Measurements from ENCODE around the gene CD81. TPM values are rescaled to one million over a fixed set of nuclear protein-coding genes. Genes with fewer than 3 reads are reported as not detected.
A peak's percentile ranks its signal among the peaks of the same experiment; 100 is the strongest.

CD81 gene
- total RNA-seq, 6 donors from 2014 or later: 398 to 1,053 (median 787) TPM

GRCh38 chr11:2398664-2399355 is 21.7 kb downstream of the CD81 start:
- ATAC-seq (ENCODE audit: low FRiP score in 2 of 2): no peak
- peak overlapping the region; percentile 94 to 100 (median 98) for H3K27ac ChIP-seq
- peak overlapping the region in 1 of 4 donors; percentile 72 for H3K4me3 ChIP-seq
- H3K9me3 ChIP-seq: no peaks in the 10 kb centered on the region
- no peak for DNase-seq
- peaks cover 25 to 70% (median 61%) of the 10 kb centered on the region in 4 donors for H3K36me3 ChIP-seq
- WGBS, 2 donors: 20 to 72% methylated on average over 1 to 7 of the region's 7 CpGs
- TF ChIP-seq POLR2A (IDR thresholded peaks at IDR 0.05): no peak
- TF ChIP-seq EP300 (IDR thresholded peaks at IDR 0.05): no peak
- H3K27me3 ChIP-seq: no peaks in the 10 kb centered on the region
- H3K4me1 ChIP-seq: peaks cover 23 to 33% (median 25%) of the 10 kb centered on the region in 4 donors

GRCh38 chr11:2399488-2400068 is 22.5 kb downstream of the CD81 start:
- H3K9me3 ChIP-seq: no peaks in the 10 kb centered on the region

GRCh38 chr11:2400069-2400761 is 23.1 kb downstream of the CD81 start, which contains the start of gene TSSC4:
TSS of gene TSSC4 (plus strand) at chr11:2400750. CDS start at chr11:2402634, 1,884 bp downstream.
- Histone ChIP-seq H3K36me3 (peaks cover 18 to 66% (median 53%) of the 10 kb centered on the region in 4 donors), H3K9me3 (no peaks in the 10 kb centered on the region), H3K27ac (peak within 1 kb of the TSS; percentile 94 to 100 (median 98)), H3K27me3 (no peaks in the 10 kb centered on the region), H3K4me3 (peak within 1 kb of the TSS; percentile 75 to 89 (median 78)), H3K4me1 (peaks cover 23 to 33% (median 25%) of the 10 kb centered on the region in 4 donors)
- ATAC-seq (ENCODE audit: low FRiP score in 2 of 2) (peak; percentile 94 to 95), DNase-seq (peak; percentile 99 to 100)
- peak; percentile 58 to 90 (median 75) for TF ChIP-seq POLR2A (IDR thresholded peaks at IDR 0.05)
- TF ChIP-seq EP300 (IDR thresholded peaks at IDR 0.05): peak; percentile 96 to 99 (median 98)
- peak; percentile 97 to 100 for TF ChIP-seq POLR2AphosphoS5 (IDR thresholded peaks at IDR 0.05)
- TF ChIP-seq CTCF (IDR thresholded peaks at IDR 0.05): peak; percentile 88 to 100 (median 99)
- 0% methylated on average over 26 of the region's 66 CpGs; no CpG with 5 or more reads in 1 of the 2 donors for WGBS, 2 donors

More at GRCh38 chr11:2399488-2400068, 22.5 kb downstream of the CD81 start:
- ATAC-seq (ENCODE audit: low FRiP score in 2 of 2) (peak in 1 of 2 donors; percentile 11), DNase-seq (no peak)
- Histone ChIP-seq H3K36me3 (peaks cover 24 to 70% (median 59%) of the 10 kb centered on the region in 4 donors), H3K27me3 (no peaks in the 10 kb centered on the region), H3K4me1 (peaks cover 23 to 33% (median 25%) of the 10 kb centered on the region in 4 donors), H3K27ac (peak overlapping the region; percentile 94 to 100 (median 98)), H3K4me3 (peak overlapping the region; percentile 40 to 79 (median 66))
- TF ChIP-seq POLR2A (IDR thresholded peaks at IDR 0.05) (no peak), EP300 (IDR thresholded peaks at IDR 0.05) (no peak), CTCF (IDR thresholded peaks at IDR 0.05) (no peak), POLR2AphosphoS5 (IDR thresholded peaks at IDR 0.05) (no peak)
- WGBS, 2 donors: 22 to 48% methylated on average over 11 to 12 of the region's 23 CpGs

GRCh38 chr11:2400762-2401435 is 23.8 kb downstream of the CD81 start:
- Histone ChIP-seq H3K9me3 (no peaks in the 10 kb centered on the region), H3K4me3 (peak overlapping the region; percentile 75 to 89 (median 78)), H3K36me3 (peaks cover 14 to 59% (median 46%) of the 10 kb centered on the region in 4 donors), H3K27ac (peak overlapping the region; percentile 93 to 100 (median 95)), H3K4me1 (peaks cover 23 to 33% (median 25%) of the 10 kb centered on the region in 4 donors), H3K27me3 (no peaks in the 10 kb centered on the region)
- peak in 1 of 2 donors; percentile 1 for ATAC-seq (ENCODE audit: low FRiP score in 2 of 2)
- DNase-seq: no peak
- TF ChIP-seq CTCF (IDR thresholded peaks at IDR 0.05) (no peak), POLR2A (IDR thresholded peaks at IDR 0.05) (peak in 1 of 4 donors; percentile 59)
- 0 to 3% methylated on average over 6 to 50 of the region's 55 CpGs for WGBS, 2 donors

Measured in upper lobe of left lung (tissue), 6 donors.